ENCODE measurements around the gene PLAC8L1. TPM values are rescaled to one million over a fixed set of nuclear protein-coding genes. Genes with fewer than 3 reads are reported as not detected.

PLAC8L1 gene
- total RNA-seq, 1 experiment from 2014 or later = 1.4 TPM

DNA sequence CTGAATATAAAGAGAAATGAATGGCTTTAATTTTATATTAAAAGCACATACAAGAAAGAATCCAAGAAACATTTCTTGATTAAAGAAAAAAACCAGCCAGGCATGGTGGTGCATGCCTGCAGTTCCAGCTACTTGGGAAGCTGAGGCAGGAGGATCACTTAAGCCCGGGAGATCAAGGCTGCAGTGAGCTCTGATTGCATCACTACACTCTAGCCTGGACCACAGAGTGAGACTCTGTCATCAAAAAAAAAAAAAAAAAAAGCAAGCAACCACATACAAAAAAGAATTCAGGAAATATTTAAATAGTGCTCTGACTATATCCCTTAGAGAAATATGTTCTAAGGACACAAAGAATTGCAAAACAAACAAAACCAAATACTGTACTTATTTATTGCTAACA is 2.5 kb upstream of the PLAC8L1 start:
- BruUV-seq (replicated peaks) = no TSS peak
- Mint-ChIP-seq H3K9me3 (ENCODE audit: low read depth, unreplicated experiment) (no peaks in the 10 kb centered on the region), H3K4me3 (ENCODE audit: low read depth, unreplicated experiment) (no peak overlapping the region), H3K36me3 (ENCODE audit: insufficient read depth, unreplicated experiment) (peaks cover 16% of the 10 kb centered on the region), H3K4me1 (ENCODE audit: low read depth, unreplicated experiment) (no peaks in the 10 kb centered on the region), H3K27me3 (ENCODE audit: unreplicated experiment) (no peaks in the 10 kb centered on the region), H3K27ac (ENCODE audit: unreplicated experiment) (no peak overlapping the region)
- intact Hi-C loops (cut with micrococcal nuclease; ENCODE audit: unreplicated experiment) = no loop called here
- TF ChIP-seq, protein P1, sequence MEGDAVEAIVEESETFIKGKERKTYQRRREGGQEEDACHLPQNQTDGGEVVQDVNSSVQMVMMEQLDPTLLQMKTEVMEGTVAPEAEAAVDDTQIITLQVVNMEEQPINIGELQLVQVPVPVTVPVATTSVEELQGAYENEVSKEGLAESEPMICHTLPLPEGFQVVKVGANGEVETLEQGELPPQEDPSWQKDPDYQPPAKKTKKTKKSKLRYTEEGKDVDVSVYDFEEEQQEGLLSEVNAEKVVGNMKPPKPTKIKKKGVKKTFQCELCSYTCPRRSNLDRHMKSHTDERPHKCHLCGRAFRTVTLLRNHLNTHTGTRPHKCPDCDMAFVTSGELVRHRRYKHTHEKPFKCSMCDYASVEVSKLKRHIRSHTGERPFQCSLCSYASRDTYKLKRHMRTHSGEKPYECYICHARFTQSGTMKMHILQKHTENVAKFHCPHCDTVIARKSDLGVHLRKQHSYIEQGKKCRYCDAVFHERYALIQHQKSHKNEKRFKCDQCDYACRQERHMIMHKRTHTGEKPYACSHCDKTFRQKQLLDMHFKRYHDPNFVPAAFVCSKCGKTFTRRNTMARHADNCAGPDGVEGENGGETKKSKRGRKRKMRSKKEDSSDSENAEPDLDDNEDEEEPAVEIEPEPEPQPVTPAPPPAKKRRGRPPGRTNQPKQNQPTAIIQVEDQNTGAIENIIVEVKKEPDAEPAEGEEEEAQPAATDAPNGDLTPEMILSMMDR (IDR thresholded peaks at IDR 0.05; ENCODE audit: unreplicated experiment) = no peak
- CTCF ChIA-PET = no interaction called here
- DNase-seq = no peak

GRCh38 chr5:146103594-146103993 is 1.8 kb downstream of the PLAC8L1 start:
- intact Hi-C loops (cut with micrococcal nuclease; ENCODE audit: unreplicated experiment) = no loop called here
- TF ChIP-seq, protein P1 (IDR thresholded peaks at IDR 0.05; ENCODE audit: unreplicated experiment) = no peak
- Mint-ChIP-seq H3K36me3 (ENCODE audit: insufficient read depth, unreplicated experiment) (peaks cover 6% of the 10 kb centered on the region), H3K27ac (ENCODE audit: unreplicated experiment) (no peak overlapping the region), H3K4me3 (ENCODE audit: low read depth, unreplicated experiment) (no peak overlapping the region), H3K27me3 (ENCODE audit: unreplicated experiment) (no peaks in the 10 kb centered on the region), H3K9me3 (ENCODE audit: low read depth, unreplicated experiment) (no peaks in the 10 kb centered on the region), H3K4me1 (ENCODE audit: low read depth, unreplicated experiment) (no peaks in the 10 kb centered on the region)
- no TSS peak for BruUV-seq (replicated peaks)
- no peak for DNase-seq
- CTCF ChIA-PET = no interaction called here

- TF ChIP-seq, protein P1 (IDR thresholded peaks at IDR 0.05; ENCODE audit: unreplicated experiment) = no peak
- no peak for DNase-seq
- CTCF ChIA-PET = no interaction called here
- no TSS peak for BruUV-seq (replicated peaks)
- Mint-ChIP-seq H3K4me3 (ENCODE audit: low read depth, unreplicated experiment) (no peak overlapping the region), H3K27ac (ENCODE audit: unreplicated experiment) (no peak overlapping the region), H3K9me3 (ENCODE audit: low read depth, unreplicated experiment) (no peaks in the 10 kb centered on the region), H3K27me3 (ENCODE audit: unreplicated experiment) (no peaks in the 10 kb centered on the region), H3K36me3 (ENCODE audit: insufficient read depth, unreplicated experiment) (peaks cover 6% of the 10 kb centered on the region), H3K4me1 (ENCODE audit: low read depth, unreplicated experiment) (no peaks in the 10 kb centered on the region)
- intact Hi-C loops (cut with micrococcal nuclease; ENCODE audit: unreplicated experiment) = no loop called here
Observed at GRCh38 chr5:146101646-146102045, 3.7 kb downstream of the PLAC8L1 start.

DNA sequence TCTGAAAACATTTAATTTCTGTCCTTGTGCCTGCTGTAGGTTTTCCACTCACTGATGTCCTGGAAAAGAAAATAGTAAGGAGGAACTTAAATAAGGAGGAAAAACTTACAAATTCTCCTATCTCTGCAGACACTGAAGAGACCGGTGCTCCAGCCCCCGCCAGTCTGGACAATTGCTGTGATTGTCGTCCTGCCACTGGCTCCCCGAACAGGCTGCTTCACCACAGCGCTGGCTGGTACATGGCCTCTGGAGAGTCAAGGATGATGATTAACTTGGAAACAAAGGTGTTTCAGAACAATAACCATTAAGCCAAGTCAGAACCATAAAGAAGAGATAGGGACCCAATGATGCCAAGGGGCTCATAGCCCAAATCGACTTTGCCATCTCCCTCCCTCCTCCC is 7.3 kb downstream of the PLAC8L1 start:
- CTCF ChIA-PET = no interaction called here
- Mint-ChIP-seq H3K27me3 (ENCODE audit: unreplicated experiment) (no peaks in the 10 kb centered on the region), H3K9me3 (ENCODE audit: low read depth, unreplicated experiment) (no peaks in the 10 kb centered on the region), H3K36me3 (ENCODE audit: insufficient read depth, unreplicated experiment) (peaks cover 10% of the 10 kb centered on the region), H3K4me1 (ENCODE audit: low read depth, unreplicated experiment) (no peaks in the 10 kb centered on the region), H3K4me3 (ENCODE audit: low read depth, unreplicated experiment) (no peak overlapping the region), H3K27ac (ENCODE audit: unreplicated experiment) (no peak overlapping the region)
- intact Hi-C loops (cut with micrococcal nuclease; ENCODE audit: unreplicated experiment) = no loop called here
- no TSS peak for BruUV-seq (replicated peaks)
- DNase-seq = no peak
- TF ChIP-seq, protein P1 (IDR thresholded peaks at IDR 0.05; ENCODE audit: unreplicated experiment) = no peak
